ENCODE data around the gene LRMDA.

- TF ChIP-seq CTCF (IDR thresholded peaks at IDR 0.05) (no peak), POLR2A (IDR thresholded peaks at IDR 0.05) (no peak)
Observed at GRCh38 chr10:76291885-76292284, 860.5 kb downstream of the LRMDA start.
